HCT116 (cell line): Measurements from ENCODE around the gene APBA3.

Experiments
- CTCF ChIP-seq, 3 experiments: fragments of 200-600 bp in 1 of 3; sonication (generic) in 1 of 3; IDR thresholded peaks in 2 of 3; conservative IDR thresholded peaks in 1 of 3; 2 replicates each; pipeline ENCODE4 v1.5.1; 2012 to 2017; ENCODE audit warnings: low read depth in 2 of 3, low read length in 2 of 3, antibody characterized with exemption in 1 of 3, borderline replicate concordance in 1 of 3, control low read depth in 1 of 3, mild to moderate bottlenecking in 1 of 3, mixed read lengths in 1 of 3, mixed run types in 1 of 3, moderate library complexity in 1 of 3; ENCODE audit not compliant: insufficient read depth in 1 of 3
- EZH2 ChIP-seq: fragments of 200-600 bp; sonication (generic); IDR thresholded peaks from 2 replicates; pipeline ENCODE4 v1.6.1; 2017; ENCODE audit warnings: antibody characterized with exemption, mixed run types
- EZH2phosphoT487 ChIP-seq: fragments of 200-600 bp; IDR thresholded peaks from 2 replicates; pipeline ENCODE4 v1.6.1; 2018; ENCODE audit warnings: antibody characterized with exemption, borderline replicate concordance
- JUND ChIP-seq: IDR thresholded peaks from 2 replicates; pipeline ENCODE4 v1.6.1; 2012
- POLR2AphosphoS5 ChIP-seq: IDR thresholded peaks from 2 replicates; pipeline ENCODE4 v1.6.1; 2011; ENCODE audit warnings: mild to moderate bottlenecking, low read depth, low read length, moderate library complexity
- SIN3A ChIP-seq: IDR thresholded peaks from 2 replicates; pipeline ENCODE4 v1.6.1; 2012; ENCODE audit warnings: low read depth
- SP1 ChIP-seq: IDR thresholded peaks from 2 replicates; pipeline ENCODE4 v1.6.1; 2012; ENCODE audit warnings: low read depth
- TCF7L2 ChIP-seq: IDR thresholded peaks from 2 replicates; pipeline ENCODE4 v1.7.0; 2011; ENCODE audit warnings: borderline replicate concordance, inconsistent platforms; ENCODE audit not compliant: insufficient read depth, insufficient read length; ENCODE audit errors: extremely low read depth
- YY1 ChIP-seq: IDR thresholded peaks from 2 replicates; pipeline ENCODE4 v1.6.1; 2011; ENCODE audit warnings: low read length, low read depth, moderate library complexity, mild to moderate bottlenecking; ENCODE audit not compliant: insufficient replicate concordance; ENCODE audit errors: extremely low read depth
- ZBTB33 ChIP-seq: IDR thresholded peaks from 2 replicates; pipeline ENCODE4 v1.6.1; 2011; ENCODE audit warnings: mild to moderate bottlenecking, low read length, moderate library complexity; ENCODE audit not compliant: insufficient replicate concordance; ENCODE audit errors: extremely low read depth
- ZFX ChIP-seq: fragments of 450-650 bp; IDR thresholded peaks from 2 replicates; pipeline ENCODE4 v1.6.1; 2017
- ZNF274 ChIP-seq: fragments of 200-500 bp; sonication (Bioruptor generic); IDR thresholded peaks from 2 replicates; pipeline ENCODE4 v1.6.1; 2014; ENCODE audit warnings: mild to moderate bottlenecking, low read depth, low read length, inconsistent platforms

GRCh38 chr19:3732108-3732507 is 29.4 kb downstream of the APBA3 start:
- TF ChIP-seq ZFX (no peak), CTCF (IDR thresholded peaks at IDR 0.05 in 2 of 3, conservative IDR thresholded peaks at IDR 0.05 in 1 of 3; ENCODE audit: borderline replicate concordance in 1 of 3, insufficient read depth in 1 of 3, low read depth in 2 of 3, low read length in 2 of 3) (0 out of 6 replicates have a peak, but pooled peaks of 1 of the 3 experiments have one; percentile 13), EZH2 (no peak), SP1 (no peak), SIN3A (no peak), ZNF274 (no peak), POLR2AphosphoS5 (no peak), EZH2phosphoT487 (no peak), TCF7L2 (no peak), YY1 (no peak), ZBTB33 (no peak), JUND (no peak)
